PC-3 (cell line): ENCODE measurements around the gene LATS2.

Experiments used
- EZH2 ChIP-seq: fragments of 300-600 bp; sonication (generic); IDR thresholded peaks from one replicate; pipeline ENCODE4 v1.6.1; 2017; ENCODE audit warnings: antibody characterized with exemption, mild to moderate bottlenecking, low read length; ENCODE audit not compliant: unreplicated experiment
- EZH2phosphoT487 ChIP-seq: fragments of 300-600 bp; sonication (generic); IDR thresholded peaks from 2 replicates; pipeline ENCODE4 v1.6.1; 2018; ENCODE audit warnings: mild to moderate bottlenecking, antibody characterized with exemption, low read length, borderline replicate concordance
- TF ChIP-seq, protein P1 (sequence below): fragments of 300-600 bp; sonication (generic); conservative IDR thresholded peaks from 2 replicates; pipeline ENCODE4 v1.5.1; 2017; ENCODE audit warnings: antibody characterized with exemption, low read depth, mild to moderate bottlenecking, low read length

DNA sequence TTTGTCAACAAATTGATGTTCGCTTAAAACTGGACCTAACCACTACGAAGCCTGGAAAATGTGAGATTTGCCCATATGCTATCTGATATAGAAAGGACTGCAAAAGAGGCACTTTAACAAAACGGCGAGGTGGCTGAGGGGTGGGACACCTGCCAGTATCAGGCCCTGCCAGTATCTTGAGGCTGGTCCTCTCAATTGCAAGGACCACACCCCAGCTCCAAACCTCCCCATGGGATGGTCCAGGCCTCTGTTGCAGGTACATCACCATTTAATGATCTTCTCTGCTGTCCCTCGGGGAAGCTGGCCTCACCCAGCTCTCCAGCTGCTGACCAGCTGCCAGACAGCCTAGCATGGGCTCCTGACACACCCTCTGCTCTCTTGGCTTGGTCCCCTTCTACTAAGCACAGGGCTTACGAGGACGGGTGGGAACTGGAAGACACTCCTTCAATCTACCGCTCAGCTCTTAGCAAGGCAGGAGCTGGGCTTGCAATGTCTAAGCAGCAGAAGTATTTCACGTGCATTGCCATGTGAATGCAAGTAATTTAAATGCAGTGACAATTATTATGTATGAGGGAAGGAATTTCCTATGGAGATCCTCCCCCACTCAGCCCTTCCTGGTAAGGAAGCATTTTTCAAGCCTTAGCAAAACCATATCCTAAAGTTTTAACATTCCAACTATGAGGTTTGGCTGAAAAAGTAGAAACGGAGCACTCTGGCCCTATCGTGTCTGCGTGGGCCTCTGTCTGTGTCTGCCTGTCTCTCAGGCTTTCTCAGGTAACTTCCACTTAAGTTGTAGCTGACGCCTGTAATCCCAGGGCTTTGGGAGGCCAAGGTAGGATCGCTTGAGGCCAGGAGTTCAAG is 63.9 kb downstream of the LATS2 start:
- TF ChIP-seq, protein P1, sequence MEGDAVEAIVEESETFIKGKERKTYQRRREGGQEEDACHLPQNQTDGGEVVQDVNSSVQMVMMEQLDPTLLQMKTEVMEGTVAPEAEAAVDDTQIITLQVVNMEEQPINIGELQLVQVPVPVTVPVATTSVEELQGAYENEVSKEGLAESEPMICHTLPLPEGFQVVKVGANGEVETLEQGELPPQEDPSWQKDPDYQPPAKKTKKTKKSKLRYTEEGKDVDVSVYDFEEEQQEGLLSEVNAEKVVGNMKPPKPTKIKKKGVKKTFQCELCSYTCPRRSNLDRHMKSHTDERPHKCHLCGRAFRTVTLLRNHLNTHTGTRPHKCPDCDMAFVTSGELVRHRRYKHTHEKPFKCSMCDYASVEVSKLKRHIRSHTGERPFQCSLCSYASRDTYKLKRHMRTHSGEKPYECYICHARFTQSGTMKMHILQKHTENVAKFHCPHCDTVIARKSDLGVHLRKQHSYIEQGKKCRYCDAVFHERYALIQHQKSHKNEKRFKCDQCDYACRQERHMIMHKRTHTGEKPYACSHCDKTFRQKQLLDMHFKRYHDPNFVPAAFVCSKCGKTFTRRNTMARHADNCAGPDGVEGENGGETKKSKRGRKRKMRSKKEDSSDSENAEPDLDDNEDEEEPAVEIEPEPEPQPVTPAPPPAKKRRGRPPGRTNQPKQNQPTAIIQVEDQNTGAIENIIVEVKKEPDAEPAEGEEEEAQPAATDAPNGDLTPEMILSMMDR, result no peak
- TF ChIP-seq EZH2phosphoT487 (no peak), EZH2 (no peak)
